Ammon's horn (tissue), 1 donor: ENCODE measurements around the gene CACNA2D1.
"Not testable (repeated sequence)": the region's sequence is repeated elsewhere in the genome, so short reads cannot be mapped to it uniquely, and the experiment has no call there.

ENCODE experiments used
- DNase-seq: peaks from one replicate; pipeline ENCODE4 v3.0.0-alpha.2; 2016; ENCODE audit warnings: low spot score

CACNA2D1 gene

GRCh38 chr7:82393076-82393839 is 50.3 kb downstream of the CACNA2D1 start:
- DNase-seq = no peak

GRCh38 chr7:82390936-82391335 is 52.6 kb downstream of the CACNA2D1 start:
- no peak for DNase-seq

DNA sequence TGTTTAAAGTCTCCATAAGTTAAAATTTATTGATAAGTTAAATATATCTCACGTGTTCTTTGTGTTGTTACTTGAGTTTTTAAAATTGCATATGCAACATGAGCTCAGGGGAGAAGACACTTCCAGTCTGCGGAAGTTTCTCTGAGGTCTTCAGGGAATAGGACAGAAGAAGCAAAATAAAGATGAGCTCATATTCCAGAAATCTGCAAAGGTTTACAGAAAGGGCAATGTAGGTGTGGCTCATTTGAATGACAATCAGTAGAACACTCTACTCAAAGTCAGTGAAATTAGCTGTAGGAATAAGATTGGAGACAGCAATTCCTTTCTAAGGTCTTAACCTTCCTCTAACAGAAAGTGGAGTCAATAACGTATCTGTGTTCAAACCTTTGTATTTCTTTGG is 53.7 kb downstream of the CACNA2D1 start:
- DNase-seq = no peak

DNA sequence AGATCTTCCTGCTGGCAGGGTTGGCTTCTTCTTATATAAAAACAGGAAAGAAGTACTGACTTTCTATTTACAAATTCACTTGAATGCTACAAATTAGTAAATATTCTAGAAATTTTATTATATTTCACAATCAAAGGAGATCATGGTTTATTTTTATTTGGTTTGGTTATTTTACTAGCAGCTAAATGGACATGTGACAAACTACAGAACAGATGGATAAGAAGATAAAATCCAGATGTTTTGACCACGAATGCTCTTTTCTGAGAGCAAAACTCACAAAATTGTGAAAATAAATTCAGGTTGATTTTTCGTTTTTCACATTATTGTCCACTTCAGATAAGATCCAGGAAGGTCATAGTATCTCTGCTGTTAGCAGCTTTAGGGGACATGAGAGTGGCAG is 55.4 kb downstream of the CACNA2D1 start:
- DNase-seq = no peak

DNA sequence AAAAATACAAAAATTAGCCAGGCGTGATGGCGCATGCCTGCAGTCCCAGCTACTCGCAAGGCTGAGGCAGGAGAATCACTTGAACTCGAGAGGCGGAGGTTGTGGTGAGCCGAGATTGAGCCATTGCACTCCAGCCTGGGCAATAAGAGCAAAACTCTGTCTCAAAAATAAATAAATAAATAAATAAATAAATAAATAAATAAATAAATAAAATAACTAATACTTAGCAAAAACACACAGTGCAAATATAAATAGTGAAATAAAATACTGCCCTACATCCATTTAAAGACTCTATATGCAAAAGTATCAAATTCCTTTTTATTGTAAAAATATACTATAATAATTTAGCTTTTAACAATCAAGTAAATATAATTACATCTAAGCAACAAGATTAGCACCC is 57.0 kb downstream of the CACNA2D1 start:
- not testable (repeated sequence) for DNase-seq

GRCh38 chr7:82384779-82385178 is 58.8 kb downstream of the CACNA2D1 start:
- no peak for DNase-seq

DNA sequence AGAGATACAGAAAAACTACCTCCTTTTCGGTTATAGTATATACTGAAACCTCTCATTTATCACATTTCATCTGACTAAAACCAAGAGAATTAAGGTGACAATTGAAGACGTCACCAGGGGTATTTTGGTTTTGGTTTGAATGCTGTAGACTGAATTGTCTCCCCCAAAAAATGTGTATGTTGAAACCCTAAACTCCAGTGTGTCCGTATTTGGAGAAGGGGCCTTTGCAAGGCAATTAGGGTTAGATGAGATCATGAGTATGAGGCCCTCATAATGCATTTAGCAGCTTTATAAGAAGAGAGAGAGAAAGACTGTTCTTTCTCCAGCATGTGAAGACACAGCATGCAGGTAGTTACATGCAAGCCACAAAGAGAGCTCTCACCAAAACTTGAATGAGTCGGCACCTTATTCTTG is 59.5 kb downstream of the CACNA2D1 start:
- no peak for DNase-seq

DNA sequence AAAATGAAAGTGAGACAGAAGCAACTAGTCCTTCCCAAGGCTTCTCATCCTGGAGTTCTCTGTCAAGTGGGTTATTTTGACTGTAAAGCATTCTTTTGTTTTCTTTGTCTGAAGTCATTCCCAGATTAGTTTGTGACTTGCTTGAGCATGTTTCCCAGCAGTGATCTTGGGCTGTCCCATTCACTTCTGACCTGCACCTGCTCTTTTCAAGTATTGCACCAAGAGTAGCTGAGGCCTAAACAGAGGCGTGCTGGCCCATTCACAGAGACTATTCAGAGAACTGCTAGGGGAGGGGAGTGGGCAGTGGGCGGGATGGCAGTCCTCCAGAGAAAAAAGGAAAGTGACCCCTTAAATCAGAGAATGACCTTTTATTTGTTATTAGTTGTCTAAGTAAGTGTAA is 61.3 kb downstream of the CACNA2D1 start:
- no peak for DNase-seq

DNA sequence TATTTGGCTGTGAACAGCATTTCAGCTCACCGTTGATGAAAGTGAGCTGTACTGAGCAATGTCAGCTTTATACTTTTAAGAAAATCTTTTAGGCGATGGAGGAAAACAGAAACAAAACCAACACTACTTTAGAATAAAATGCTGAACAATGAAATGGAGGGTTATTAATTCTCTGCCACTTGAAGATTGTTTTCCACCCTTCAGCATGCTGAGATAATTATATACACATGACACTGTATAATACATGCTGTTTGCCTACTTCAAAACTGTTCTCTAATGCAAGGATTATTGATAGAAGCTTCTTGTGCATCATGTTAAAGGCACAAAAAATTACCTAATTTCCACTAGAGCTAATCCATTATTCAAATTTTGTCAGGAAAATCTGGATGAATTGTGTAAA is 66.8 kb downstream of the CACNA2D1 start:
- no peak for DNase-seq

GRCh38 chr7:82375713-82376112 is 67.9 kb downstream of the CACNA2D1 start:
- DNase-seq = no peak

GRCh38 chr7:82375129-82375528 is 68.4 kb downstream of the CACNA2D1 start:
- DNase-seq = no peak

GRCh38 chr7:82373926-82374635 is 69.5 kb downstream of the CACNA2D1 start:
- no peak for DNase-seq

- DNase-seq = no peak
Observed at GRCh38 chr7:82364671-82365070, 78.9 kb downstream of the CACNA2D1 start.

DNA sequence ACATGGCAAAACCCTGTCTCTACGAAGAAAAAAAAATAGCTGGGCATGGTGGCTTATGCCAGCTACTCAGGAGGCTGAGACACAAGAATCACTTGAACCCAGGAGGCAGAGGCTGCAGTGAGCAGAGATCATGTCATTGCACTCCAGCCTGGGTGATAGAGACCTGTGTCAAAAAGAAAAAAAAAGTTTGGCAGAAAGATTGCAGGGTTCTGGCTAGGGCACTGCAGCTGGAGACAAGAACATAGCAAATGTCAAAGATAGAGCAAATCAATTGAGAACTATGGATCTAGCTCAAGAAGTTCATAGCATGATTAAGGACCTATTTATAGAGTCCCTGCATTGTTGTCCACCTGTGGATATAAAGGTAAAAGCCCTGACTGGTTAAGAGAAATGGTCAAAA is 79.5 kb downstream of the CACNA2D1 start:
- no peak for DNase-seq

- no peak for DNase-seq
Observed at GRCh38 chr7:82362129-82362706, 81.4 kb downstream of the CACNA2D1 start.

DNA sequence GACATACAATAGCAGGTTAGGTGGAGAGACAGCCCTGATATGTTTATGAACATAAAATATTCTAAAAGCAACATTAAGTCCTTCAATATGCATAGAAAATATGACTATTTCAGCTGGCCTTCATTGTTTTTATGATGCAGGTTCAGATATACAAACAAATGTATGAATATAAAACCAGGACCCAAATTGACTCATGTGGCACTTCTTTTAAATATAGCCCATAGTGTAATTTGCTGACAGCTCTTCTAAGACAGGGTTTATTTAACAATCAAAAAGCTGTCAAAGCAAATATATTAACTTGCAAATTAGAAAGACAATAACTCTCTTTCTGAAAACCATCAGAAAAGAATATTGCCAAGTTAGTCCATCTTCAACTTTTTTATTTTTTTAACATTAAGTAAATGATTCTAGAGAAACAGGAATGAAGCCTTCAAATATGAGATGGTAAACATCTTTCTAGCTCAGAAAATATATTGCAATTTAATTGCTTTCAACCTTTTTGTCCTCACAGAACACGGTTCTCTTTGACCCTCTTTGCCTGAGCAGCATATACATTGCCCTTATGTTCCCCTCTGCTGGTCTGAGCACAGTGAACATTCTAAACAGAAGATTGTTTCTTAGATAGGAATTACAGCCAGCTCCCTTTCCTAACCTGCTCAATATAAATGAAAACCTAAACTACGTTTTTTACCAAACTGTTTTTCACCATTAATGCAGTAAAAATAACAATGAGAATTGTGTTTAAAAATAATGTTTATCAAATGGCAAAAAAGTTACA is 82.8 kb downstream of the CACNA2D1 start:
- no peak for DNase-seq

DNA sequence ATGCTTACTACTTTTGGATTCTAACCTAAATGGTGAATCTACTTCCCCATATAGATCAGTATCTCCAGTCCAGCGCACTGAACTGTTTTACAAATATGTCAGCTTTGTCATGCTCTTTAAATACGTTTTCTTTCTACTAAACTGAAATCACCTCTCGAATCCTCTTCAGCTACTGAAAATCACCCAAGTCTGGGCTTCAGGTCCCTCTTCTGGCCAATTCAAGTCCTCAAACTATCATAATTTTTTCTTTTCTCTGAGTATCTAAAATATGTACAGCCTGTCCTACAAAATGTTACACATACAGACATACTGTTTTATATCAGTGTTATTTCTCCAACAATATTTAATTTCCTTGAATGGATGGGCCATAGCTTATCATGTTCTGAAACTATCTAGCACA is 84.2 kb downstream of the CACNA2D1 start:
- DNase-seq = no peak

GRCh38 chr7:82358923-82359322 is 84.7 kb downstream of the CACNA2D1 start:
- no peak for DNase-seq

- no peak for DNase-seq
Observed at GRCh38 chr7:82358009-82358578, 85.5 kb downstream of the CACNA2D1 start.

- DNase-seq = no peak
Observed at GRCh38 chr7:82348251-82348650, 95.3 kb downstream of the CACNA2D1 start.

GRCh38 chr7:82347808-82348207 is 95.8 kb downstream of the CACNA2D1 start:
- DNase-seq = no peak

- no peak for DNase-seq
Observed at GRCh38 chr7:82345886-82346285, 97.7 kb downstream of the CACNA2D1 start.
